ENCODE data around the gene MUS81. TPM values are rescaled to one million over a fixed set of nuclear protein-coding genes. Genes with fewer than 3 reads are reported as not detected.

The MUS81 gene
- total RNA-seq, 1 donor from 2014 or later: 38.0 TPM

DNA sequence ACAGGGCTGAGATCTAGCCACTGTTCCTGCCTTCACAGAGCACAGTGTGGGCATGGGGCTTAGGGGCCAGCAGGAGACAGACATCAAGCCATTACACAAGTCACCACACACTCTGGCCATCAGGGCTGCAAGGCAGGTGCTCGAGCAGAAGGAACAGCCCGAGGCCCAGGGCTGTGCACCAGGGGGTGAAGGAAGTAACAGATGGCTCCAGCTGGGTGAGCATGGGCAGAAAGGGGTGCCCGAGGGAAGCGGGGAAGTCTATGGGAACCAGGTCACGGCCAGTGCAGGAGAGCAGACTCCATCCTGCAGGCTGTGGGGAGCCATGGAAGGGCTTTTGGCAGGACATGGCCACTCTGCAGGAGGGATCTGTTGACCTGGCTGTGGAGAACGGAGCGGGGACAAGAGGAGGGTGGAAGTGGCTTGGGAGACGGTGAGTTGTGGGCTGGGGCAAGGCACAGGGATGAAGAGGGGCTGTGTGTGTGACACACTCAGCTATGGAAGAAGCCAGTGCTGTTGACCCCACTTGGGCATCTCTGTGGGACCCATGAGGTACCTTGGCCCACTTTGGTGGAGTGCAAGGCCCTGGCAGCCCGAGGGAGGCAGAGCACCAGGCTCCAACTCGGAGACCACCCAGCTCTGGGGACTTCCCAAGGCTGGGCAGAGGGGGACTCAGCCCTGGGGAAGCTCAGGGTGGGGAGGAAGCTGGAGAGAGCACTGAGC, 55.0 kb downstream of the MUS81 start:
- no peak for DNase-seq (ENCODE audit: low spot score)

DNA sequence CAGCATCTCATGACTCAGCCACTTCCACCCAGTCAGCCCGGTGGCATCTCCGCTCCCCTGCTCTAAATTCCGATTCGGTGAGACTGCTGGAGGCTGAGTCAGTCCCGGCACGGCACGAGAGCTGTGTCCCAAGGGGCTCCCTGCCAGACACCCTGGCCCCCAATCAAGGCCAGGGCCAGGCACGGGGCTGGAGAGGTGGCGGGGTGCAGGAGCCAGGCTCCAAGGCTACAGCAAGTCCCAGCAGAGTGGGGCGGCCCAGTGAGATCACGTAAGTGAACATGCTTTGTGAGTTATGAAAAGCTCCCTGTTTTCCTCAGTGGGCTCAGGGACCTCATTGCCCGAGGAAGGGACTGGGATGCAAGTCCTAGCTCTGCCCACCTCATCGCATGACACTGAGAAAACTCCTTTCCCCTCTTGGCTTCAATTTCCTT, 55.6 kb downstream of the MUS81 start:
- peak; percentile 94 for DNase-seq (ENCODE audit: low spot score)

Other genes starting within 250 kb of the MUS81 start
- gene MAP3K11, start 246.2 kb upstream of the MUS81 start, total RNA-seq: 67.6 TPM
- gene PCNX3, start 244.7 kb upstream of the MUS81 start, total RNA-seq: 30.6 TPM
- 54.5 TPM for gene SIPA1, start 222.3 kb upstream of the MUS81 start, total RNA-seq
- gene RELA, start 197.5 kb upstream of the MUS81 start, total RNA-seq: 80.0 TPM
- gene KAT5, start 148.2 kb upstream of the MUS81 start, total RNA-seq: 49.9 TPM
- gene RNASEH2C, start 139.6 kb upstream of the MUS81 start, total RNA-seq: 71.8 TPM
- 51.8 TPM for gene AP5B1, start 79.5 kb upstream of the MUS81 start, total RNA-seq
- gene OVOL1, start 73.4 kb upstream of the MUS81 start, total RNA-seq: not detected
- gene SNX32, start 26.5 kb upstream of the MUS81 start, total RNA-seq: not detected
- gene CFL1, start 2.3 kb upstream of the MUS81 start, total RNA-seq: 818 TPM
- gene EFEMP2, start 12.4 kb downstream of the MUS81 start, total RNA-seq: 87.7 TPM
- gene CTSW, start 19.4 kb downstream of the MUS81 start, total RNA-seq: 1.3 TPM
- gene FIBP, start 28.0 kb downstream of the MUS81 start, total RNA-seq: 46.5 TPM
- 26.0 TPM for gene CCDC85B, start 30.2 kb downstream of the MUS81 start, total RNA-seq
- 58.3 TPM for gene FOSL1, start 40.0 kb downstream of the MUS81 start, total RNA-seq
- gene C11orf68, start 58.6 kb downstream of the MUS81 start, total RNA-seq: 33.4 TPM
- gene DRAP1, start 59.0 kb downstream of the MUS81 start, total RNA-seq: 87.0 TPM
- not detected for gene TSGA10IP, start 85.0 kb downstream of the MUS81 start, total RNA-seq
- gene SART1, start 101.3 kb downstream of the MUS81 start, total RNA-seq: 47.9 TPM
- gene EIF1AD, start 141.7 kb downstream of the MUS81 start, total RNA-seq: 31.7 TPM
- gene BANF1, start 142.1 kb downstream of the MUS81 start, total RNA-seq: 121 TPM
- not detected for gene CST6, start 151.6 kb downstream of the MUS81 start, total RNA-seq
- gene CATSPER1, start 166.0 kb downstream of the MUS81 start, total RNA-seq: 0.51 TPM
- not detected for gene GAL3ST3, start 188.7 kb downstream of the MUS81 start, total RNA-seq
- 164 TPM for gene SF3B2, start 191.9 kb downstream of the MUS81 start, total RNA-seq
- gene PACS1, start 209.8 kb downstream of the MUS81 start, total RNA-seq: 64.9 TPM

Measured in mesenteric fat pad (tissue), 1 donor.